ENCODE results near the gene CHAC1.
A peak's percentile ranks its signal among the peaks of the same experiment; 100 is the strongest.

Gene CHAC1

GRCh38 chr15:40932156-40932555 lies 21.1 kb upstream of the CHAC1 start:
- H3K4me3 ChIP-seq (ENCODE audit: control insufficient read depth, low read depth, low read length): no peak overlapping the region
- DNase-seq (ENCODE audit: low read depth): no peak
- TF ChIP-seq CTCF (conservative IDR thresholded peaks at IDR 0.05; ENCODE audit: control insufficient read depth, insufficient read depth, low read depth, low read length): no peak

- H3K4me3 ChIP-seq (ENCODE audit: control insufficient read depth, low read depth, low read length): no peak overlapping the region
- no peak for DNase-seq (ENCODE audit: low read depth)
- no peak for TF ChIP-seq CTCF (conservative IDR thresholded peaks at IDR 0.05; ENCODE audit: control insufficient read depth, insufficient read depth, low read depth, low read length)
Observed at GRCh38 chr15:40932649-40933516, 20.4 kb upstream of the CHAC1 start.

GRCh38 chr15:40933517-40933902 lies 19.8 kb upstream of the CHAC1 start:
- DNase-seq (ENCODE audit: low read depth): no peak
- no peak for TF ChIP-seq CTCF (conservative IDR thresholded peaks at IDR 0.05; ENCODE audit: control insufficient read depth, insufficient read depth, low read depth, low read length)
- no peak overlapping the region for H3K4me3 ChIP-seq (ENCODE audit: control insufficient read depth, low read depth, low read length)

GRCh38 chr15:40934457-40934856 lies 18.8 kb upstream of the CHAC1 start:
- H3K4me3 ChIP-seq (ENCODE audit: control insufficient read depth, low read depth, low read length): no peak overlapping the region
- TF ChIP-seq CTCF (conservative IDR thresholded peaks at IDR 0.05; ENCODE audit: control insufficient read depth, insufficient read depth, low read depth, low read length): no peak
- no peak for DNase-seq (ENCODE audit: low read depth)

GRCh38 chr15:40936234-40936708 lies 17.0 kb upstream of the CHAC1 start:
- no peak for DNase-seq (ENCODE audit: low read depth)
- no peak for TF ChIP-seq CTCF (conservative IDR thresholded peaks at IDR 0.05; ENCODE audit: control insufficient read depth, insufficient read depth, low read depth, low read length)
- H3K4me3 ChIP-seq (ENCODE audit: control insufficient read depth, low read depth, low read length): no peak overlapping the region

- no peak for TF ChIP-seq CTCF (conservative IDR thresholded peaks at IDR 0.05; ENCODE audit: control insufficient read depth, insufficient read depth, low read depth, low read length)
- H3K4me3 ChIP-seq (ENCODE audit: control insufficient read depth, low read depth, low read length): no peak overlapping the region
- DNase-seq (ENCODE audit: low read depth): peak; percentile 66
Observed at GRCh38 chr15:40936709-40937666, 16.3 kb upstream of the CHAC1 start.
